ENCODE data around the gene SERPINI1. TPM values are rescaled to one million over a fixed set of nuclear protein-coding genes. Genes with fewer than 3 reads are reported as not detected.

Gene SERPINI1
- total and polyA plus RNA-seq, 2 of the 8 experiments (the other 6 are each of a cell fraction or from before 2014, with no cell fraction given): 5.3 to 9.9 TPM

DNA sequence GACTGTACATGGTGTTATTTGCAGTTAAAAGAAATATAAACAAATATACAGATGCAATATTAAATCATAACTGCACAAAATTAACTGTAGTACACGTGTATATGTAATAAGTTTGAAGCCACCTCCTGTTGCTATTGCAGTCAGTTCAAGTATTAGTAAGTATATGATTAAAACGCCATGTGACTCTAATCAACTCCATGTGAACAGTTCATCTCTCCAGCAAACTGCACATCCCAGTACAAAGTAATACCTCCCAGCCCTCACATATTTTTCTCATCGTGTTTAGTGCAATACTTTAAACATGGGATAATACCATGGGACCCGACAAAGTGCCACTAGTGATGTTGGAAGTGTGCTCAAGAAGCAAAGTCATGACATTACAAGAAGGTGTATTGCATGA, 35.5 kb upstream of the SERPINI1 start:
- CTCF ChIA-PET (ENCODE audit: partially characterized antibody): no interaction called here
- Histone ChIP-seq H3K27ac (ENCODE audit: low read depth, low read length) (no peak overlapping the region), H3K23ac (ENCODE audit: insufficient read length) (no peak overlapping the region), H3K79me1 (ENCODE audit: low read depth, low read length) (no peaks in the 10 kb centered on the region), H2AFZ (ENCODE audit: low read length) (no peak overlapping the region), H3K4ac (replicated peaks; ENCODE audit: insufficient read length, low read depth, low read length) (no peak overlapping the region), H3K9me3 (ENCODE audit: insufficient read depth in 2 of 2, low read depth in 1 of 2, low read length in 1 of 2) (no peaks in the 10 kb centered on the region), H3K9ac (replicated peaks in 1 of 4; ENCODE audit: extremely low read depth in 1 of 4, low read depth in 3 of 4, low read length in 3 of 4) (no peak overlapping the region), H2BK120ac (replicated peaks; ENCODE audit: low read depth, low read length) (no peak overlapping the region), H3K4me1 (replicated peaks in 1 of 4; ENCODE audit: control insufficient read depth in 3 of 4, insufficient read depth in 4 of 4, low read length in 3 of 4) (no peaks in the 10 kb centered on the region), H3K18ac (ENCODE audit: extremely low read depth, low read length) (no peak overlapping the region), H4K20me1 (replicated peaks in 1 of 2; ENCODE audit: control insufficient read depth in 1 of 2, insufficient read depth in 2 of 2, low read length in 2 of 2) (no peaks in the 10 kb centered on the region), H3K14ac (ENCODE audit: insufficient read length) (no peak overlapping the region), H3K4me3 (ENCODE audit: extremely low read depth in 1 of 4, insufficient read depth in 2 of 4, low read depth in 3 of 4, low read length in 4 of 4) (no peak overlapping the region), H4K5ac (ENCODE audit: insufficient read length, low read depth, low read length) (no peak overlapping the region), H2BK20ac (ENCODE audit: low read length) (no peak overlapping the region), H2BK12ac (ENCODE audit: low read depth, low read length) (no peak overlapping the region), H4K8ac (ENCODE audit: extremely low read depth, insufficient read depth, low read length) (no peak overlapping the region), H4K91ac (replicated peaks; ENCODE audit: insufficient read length, low read length) (no peak overlapping the region), H2AK5ac (ENCODE audit: low read depth, low read length) (no peak overlapping the region), H2BK5ac (ENCODE audit: low read depth, low read length) (no peak overlapping the region), H3K79me2 (ENCODE audit: control insufficient read depth in 1 of 2, insufficient read depth in 2 of 2, low read length in 2 of 2) (peaks cover 0 to 6% of the 10 kb centered on the region in 2 experiments; a peak in 2 of 4 replicates), H3K36me3 (ENCODE audit: control insufficient read depth in 2 of 4, insufficient read depth in 4 of 4, low read length in 3 of 4) (peaks cover 0 to 36% (median 5%) of the 10 kb centered on the region in 4 experiments; a peak in 2 of 8 replicates), H3K27me3 (replicated peaks in 1 of 4; ENCODE audit: control insufficient read depth in 3 of 4, extremely low read depth in 1 of 4, insufficient read depth in 3 of 4, low read length in 3 of 4) (peaks cover 0 to 1% (median 0%) of the 10 kb centered on the region in 4 experiments; a peak in 1 of 7 replicates), H2BK15ac (ENCODE audit: low read length) (no peak overlapping the region), H3K4me2 (ENCODE audit: insufficient read depth in 1 of 2, low read depth in 2 of 2, low read length in 2 of 2) (no peak overlapping the region), H3K56ac (replicated peaks; ENCODE audit: insufficient read length, low read depth, low read length) (no peak overlapping the region), H3K23me2 (ENCODE audit: low read depth, low read length) (no peaks in the 10 kb centered on the region)
- DNase-seq (ENCODE audit: low read depth in 1 of 2, low spot score in 2 of 2) (no peak), FAIRE-seq (no peak)
- no peak for TF ChIP-seq KDM1A (IDR thresholded peaks at IDR 0.05; ENCODE audit: borderline replicate concordance, low read length)
- WGBS, 2 experiments (ENCODE audit: extremely low coverage in 1 of 2, insufficient coverage in 1 of 2, insufficient read length in 1 of 2, insufficient replicate concordance in 2 of 2, low coverage in 1 of 2, low lambda C conversion rate in 2 of 2, missing lambda C conversion rate in 1 of 2): 89% methylated on average over 4 of the region's 4 CpGs; no CpG with 5 or more reads in 1 of the 2 experiments
- POLR2A ChIA-PET (ENCODE audit: partially characterized antibody): no interaction called here

Data from H1 (cell line).